Activated CD4-positive, CD25-positive, alpha-beta regulatory T cell treated with anti-CD3 and anti-CD28 coated beads, Interleukin-2, amount 50 U/mL, for 72 hours (primary cell): ENCODE measurements around the gene SDK1.

Experiments used
- DNase-seq: peaks from one replicate; pipeline ENCODE4 v3.0.0; 2021

The SDK1 gene

DNA sequence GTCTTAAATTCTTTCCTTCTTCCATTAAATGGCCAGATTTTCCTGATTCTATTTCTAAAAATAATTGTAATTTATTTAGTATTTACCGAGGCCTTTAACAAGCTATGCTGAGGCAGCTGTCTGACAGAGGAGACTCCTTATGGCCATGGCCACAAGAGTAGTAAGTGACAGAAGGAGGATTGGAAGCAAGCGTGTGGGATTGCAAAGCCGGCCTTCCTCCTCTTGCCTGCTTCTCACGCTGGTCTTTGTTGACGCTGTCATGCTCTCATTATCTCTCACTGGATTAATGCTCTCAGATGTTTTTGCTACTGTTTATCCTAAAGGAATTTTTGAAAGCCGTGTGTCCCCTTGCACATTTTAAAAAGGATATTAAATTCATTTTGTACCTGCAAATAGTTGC lies 546.3 kb downstream of the SDK1 start:
- no peak for DNase-seq

DNA sequence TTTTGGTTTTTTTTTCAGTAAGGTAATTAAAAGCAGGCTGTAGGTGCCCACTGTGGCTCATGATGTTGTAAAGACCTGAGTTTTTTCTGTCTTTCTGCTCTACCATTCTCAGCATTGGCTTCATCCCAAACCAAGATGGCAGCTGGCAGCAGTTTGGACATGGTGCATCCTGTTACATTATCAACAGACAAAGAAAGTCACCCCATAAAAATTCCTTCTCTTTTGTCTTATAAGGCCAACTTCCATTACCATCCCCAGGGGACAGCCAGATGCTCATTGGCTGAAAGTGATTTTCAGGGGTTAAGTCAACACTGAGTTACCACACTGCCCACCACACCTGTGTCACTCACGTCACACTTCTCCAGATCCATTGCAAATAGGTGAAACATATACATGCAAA lies 558.4 kb downstream of the SDK1 start:
- DNase-seq = no peak

DNA sequence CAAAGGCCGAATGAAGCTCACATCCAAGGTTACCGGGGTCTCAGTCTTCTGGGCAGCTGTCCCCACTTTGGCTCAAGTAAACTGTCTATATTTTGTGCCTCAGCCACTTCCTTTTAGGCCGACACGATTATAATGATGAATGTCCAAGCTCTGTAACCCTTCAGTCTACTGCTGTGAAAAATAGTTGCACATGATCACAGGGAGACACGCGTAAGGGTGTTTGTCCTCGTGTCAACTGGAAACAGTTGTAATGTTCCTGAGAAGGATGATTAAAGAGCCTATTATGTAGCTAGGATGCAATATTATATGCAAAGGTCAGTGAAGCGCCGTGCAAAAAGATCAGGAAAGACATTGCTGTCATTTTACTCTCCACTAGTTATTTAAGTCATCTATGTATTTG lies 559.9 kb downstream of the SDK1 start:
- DNase-seq = no peak

DNA sequence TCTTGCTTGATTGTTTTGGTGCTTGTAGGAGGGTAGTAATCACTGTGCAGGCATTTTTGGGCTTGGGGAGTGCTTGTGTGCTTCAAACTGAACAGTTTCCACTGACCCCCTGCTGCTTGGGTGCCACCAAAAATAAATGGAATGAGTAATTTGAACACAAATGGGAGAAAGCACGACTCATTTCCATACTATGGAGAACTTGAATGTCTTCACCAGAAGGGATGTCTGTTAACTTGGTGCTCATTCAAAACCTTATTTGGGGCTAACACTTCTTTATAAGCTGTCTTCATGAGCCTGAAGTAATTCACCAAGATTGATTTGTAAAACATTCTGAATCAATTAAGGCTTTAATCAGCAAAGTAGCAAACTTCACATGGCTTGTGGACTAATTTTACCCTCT lies 560.3 kb downstream of the SDK1 start:
- DNase-seq = no peak

DNA sequence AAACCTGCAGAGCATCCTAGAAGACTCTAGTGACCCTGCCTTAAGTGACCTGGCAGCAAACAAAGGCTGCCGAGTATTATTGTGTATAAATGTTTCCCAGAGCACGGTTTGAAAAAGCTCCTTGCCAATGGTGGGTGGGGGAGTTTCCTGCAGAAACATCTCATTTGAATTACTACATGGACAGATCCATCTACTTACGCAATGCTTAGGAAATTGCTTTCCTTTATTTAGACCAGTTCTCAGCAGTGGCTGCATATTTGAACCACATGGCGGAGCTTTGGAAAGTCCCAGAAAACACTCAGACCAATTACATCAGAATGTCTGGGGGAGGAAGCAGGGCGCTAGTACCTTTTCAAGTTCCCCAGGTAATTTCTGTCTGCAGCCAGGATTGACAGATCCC lies 560.9 kb downstream of the SDK1 start:
- DNase-seq = no peak

DNA sequence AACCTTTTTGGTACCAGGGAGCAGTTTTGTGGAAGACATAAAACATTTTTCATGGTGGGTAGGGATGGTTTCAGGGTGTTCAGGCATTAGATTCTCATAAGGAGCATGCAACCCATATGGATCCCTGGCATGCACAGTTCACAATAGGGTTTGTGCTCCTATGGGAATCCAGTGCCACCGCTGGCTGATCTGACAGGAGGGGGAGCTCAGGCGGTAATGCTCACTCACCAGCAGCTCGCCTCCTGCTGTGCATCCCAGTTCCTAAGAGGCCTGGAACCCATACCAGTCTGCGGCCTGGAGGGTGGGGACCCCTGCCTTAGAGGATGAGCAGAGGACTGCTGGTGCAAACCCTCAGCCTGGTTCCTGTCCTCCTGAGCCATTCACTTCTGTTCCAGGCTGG lies 561.7 kb downstream of the SDK1 start:
- DNase-seq = no peak

DNA sequence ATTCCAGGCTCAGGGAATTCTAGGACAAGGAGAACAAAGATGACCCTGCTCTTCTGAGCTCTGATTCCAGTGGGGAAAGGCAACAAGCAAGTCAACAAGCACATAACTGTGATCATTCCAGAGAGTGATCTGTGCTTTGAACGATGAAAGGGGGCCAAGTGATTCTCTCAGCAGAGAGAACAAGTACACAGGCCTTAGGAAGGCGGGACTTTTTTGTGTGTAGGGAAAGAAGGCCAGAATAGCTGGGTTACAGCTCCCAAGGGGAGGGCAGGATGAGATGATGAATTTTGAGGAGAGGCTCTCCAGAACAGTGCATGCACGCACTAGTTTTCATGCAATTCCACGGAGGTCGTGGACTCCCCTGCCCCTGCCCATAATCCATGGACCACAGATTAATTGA lies 565.2 kb downstream of the SDK1 start:
- no peak for DNase-seq

DNA sequence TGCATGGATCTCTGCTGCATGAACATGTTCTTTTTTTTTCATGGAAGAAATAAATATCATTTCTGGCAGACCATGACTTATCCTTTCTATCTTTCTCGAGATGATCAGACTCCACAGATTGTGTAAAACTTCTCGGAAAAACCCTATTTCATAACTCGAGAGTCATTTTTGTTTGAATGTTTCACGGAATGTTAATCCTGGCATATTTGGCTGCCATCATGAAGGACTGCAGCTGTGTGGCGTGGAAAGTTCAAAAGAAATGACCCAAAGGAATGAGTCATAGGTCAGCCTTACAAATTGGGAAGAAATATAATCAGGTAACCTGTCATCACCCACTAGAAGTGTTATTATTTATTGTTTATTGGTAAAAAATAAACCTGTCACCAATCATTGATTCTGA lies 566.8 kb downstream of the SDK1 start:
- no peak for DNase-seq

DNA sequence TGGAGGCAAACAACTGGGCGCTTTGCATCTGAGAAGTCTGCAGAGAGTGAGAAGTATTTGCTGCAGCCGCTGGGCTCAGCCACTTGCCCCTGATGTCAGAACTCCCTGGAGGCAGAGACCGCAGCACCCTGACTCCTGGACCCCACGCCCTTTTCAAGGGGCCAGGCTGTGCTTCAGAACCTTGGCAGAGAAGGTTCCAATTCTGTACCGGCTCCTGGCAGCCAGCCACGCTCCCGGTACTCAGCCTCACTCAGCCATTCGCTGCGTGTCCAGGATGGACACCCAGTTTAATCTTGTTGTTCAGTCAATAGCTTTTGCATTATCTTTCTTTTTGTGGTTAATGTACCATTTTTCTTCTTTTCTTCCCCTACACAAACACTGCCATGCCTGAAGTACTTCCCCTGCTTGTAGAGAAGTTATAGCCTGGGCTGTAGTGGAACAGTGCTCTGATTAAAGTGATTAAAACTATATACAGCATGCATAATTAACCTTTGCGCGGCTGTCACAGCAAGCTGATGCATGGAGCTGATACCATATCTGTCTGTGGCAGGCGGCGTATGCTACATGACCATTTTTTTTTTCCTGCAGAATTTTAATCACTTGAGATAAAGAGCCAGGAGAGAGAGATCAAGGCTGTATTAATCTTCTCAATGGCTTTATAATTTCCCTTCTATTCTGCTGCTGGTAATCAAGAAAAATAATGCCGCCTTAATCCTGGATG lies 578.5 kb downstream of the SDK1 start:
- DNase-seq = no peak

DNA sequence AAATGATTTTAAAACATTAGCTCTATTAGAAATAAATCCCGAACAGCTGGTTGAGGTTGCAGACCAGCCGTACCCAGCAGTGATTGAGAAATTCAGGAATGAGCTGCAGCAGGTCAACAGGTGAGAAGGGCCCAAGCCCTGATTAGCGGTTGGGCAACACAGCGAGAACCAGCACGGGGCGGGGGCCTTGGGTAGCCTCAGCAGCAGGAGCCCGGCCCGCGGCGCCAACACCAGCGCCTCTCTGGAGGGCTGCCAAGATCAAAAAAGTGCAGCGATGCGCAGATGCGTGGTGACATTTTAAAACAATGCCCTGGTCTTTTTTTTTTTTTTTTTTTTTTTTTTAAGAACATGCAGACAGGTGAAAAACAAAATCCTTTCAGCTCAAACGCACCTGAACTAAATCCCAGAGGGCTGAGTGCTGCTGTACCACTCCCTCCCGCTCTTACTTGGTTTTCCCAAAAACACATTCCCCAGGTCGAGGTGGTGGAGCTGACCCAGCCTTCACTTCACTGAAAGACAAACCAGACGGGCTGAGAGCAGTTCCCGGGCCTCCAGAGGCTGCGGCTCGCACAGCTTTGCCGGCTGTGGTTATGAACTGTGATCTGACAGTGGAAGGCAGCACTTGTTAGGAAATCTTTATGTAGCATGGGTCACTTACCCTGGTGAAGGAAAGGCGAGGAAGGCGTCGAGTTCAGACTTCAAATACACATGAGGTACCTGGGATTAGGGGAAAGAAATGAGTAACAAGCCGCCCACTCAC lies 579.4 kb downstream of the SDK1 start:
- no peak for DNase-seq

DNA sequence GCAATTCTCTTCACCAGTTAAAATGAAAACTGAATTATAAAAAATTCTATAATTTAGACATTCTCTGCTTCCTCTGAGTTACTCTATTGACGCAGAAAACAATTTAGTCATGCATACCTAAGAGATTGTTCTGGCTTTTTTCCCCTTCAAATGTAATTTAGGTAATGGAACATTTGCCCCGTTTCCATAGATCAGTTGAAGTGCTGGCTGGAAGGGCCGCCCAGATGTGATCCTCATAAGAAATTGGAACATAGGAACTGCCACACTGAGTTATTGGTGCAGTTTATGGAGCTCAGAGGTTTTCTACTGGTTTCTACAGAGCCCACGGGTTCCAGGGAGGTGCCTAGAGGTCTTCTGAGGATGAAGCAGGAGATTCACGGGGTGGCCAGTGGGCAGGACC lies 581.7 kb downstream of the SDK1 start:
- DNase-seq = no peak

DNA sequence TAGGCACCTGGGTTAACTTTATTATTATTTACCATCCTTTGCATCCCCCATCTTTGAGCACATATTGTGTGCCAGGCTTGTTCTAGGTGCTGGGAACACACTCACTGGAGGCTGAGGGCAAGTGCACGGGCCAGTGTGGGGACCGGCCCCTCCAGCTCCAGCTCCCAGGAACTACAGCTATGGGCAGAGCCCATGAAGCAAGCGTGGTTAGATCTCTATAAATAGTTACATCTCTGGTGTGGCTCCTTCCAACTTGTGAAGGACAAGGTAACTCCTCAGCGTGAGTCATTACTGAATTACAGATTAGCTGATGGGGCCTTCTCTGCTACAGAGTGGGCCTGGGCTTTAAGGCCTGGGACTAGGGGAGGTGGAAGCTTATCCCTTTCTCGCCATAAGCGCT lies 583.5 kb downstream of the SDK1 start:
- DNase-seq = no peak

DNA sequence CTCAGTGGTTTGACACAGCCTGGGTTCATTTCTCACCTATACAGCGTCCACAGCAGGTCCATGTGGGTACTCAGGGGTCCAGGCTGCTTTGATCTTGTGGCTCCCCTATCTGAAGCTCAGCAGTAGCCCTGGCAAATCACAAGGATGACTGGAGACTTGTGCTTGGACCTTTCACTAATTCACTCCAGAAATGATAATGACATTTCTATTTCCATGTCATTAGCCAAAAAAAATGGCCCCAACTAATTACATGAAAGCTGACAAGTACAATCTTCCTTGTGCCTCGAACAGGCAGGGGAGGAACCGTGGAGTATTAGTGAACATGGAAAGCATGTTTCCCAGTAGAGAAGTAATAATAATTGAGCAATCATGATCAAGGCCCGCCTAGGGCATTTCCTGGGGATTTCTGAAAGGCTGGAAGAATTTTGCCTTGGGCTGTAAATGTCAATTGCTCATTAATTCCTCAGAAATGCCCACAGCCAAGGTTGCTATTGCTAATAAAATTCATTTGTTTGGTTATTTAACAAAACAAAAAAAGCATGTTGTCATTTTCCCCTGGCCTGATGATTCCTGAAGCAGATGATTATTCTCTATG lies 586.1 kb downstream of the SDK1 start:
- no peak for DNase-seq

DNA sequence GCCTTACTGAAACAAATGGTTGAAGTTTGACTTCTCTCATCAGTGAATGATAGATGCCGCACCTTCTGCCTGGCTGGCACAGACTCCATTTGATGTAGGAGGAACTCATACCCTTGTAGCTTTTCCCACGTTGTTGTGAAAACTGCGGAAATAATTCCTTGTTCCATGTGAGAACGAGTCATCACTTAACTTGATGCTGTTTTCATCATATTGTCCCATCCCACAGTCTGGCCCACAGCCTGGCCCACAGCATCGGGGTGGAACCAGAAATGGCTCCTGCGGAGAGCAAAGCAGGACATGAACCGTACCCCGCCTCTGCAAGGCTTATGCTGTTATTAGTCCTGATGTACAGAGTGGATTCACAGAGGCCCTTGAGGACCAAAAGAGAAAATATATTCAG lies 587.0 kb downstream of the SDK1 start:
- DNase-seq = no peak

DNA sequence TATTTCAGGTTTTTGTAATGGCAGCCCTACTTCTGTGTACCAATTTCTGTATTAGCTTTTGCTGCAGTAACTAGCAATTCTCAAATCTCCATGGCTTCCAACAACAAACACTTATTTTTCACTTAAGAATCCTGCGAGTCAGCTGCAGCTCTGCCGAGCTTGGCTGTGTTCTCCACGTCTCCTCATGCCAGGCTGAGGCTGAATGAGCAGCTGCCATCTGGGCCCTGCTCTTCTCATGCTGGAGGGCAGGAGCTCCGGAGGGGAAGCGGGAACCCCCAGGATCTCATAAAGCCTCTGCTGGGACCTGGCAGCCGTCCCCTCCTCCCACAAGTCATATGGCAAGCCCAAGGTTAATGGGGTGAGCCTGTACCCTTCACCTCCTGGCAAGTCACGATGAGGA lies 591.1 kb downstream of the SDK1 start:
- DNase-seq = no peak

DNA sequence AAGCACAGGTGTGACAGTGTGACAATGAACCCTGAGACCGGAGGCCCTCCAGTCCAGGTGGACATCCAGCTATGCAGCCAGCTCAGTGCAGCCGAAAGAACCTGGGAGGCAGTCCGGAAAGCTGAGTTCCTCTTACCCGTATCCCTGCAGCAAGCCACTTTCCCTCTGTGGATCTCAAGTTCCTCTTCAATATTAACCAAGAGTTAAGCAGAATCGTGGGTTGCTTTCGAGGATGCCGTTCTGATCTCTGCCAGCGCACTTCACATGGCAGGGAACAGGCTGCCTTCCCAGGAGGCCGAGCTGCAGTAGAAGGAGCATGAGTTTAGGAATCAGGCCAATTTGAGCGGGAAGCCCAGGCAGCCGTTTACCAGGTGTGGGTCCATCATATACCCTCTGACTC lies 591.6 kb downstream of the SDK1 start:
- no peak for DNase-seq

DNA sequence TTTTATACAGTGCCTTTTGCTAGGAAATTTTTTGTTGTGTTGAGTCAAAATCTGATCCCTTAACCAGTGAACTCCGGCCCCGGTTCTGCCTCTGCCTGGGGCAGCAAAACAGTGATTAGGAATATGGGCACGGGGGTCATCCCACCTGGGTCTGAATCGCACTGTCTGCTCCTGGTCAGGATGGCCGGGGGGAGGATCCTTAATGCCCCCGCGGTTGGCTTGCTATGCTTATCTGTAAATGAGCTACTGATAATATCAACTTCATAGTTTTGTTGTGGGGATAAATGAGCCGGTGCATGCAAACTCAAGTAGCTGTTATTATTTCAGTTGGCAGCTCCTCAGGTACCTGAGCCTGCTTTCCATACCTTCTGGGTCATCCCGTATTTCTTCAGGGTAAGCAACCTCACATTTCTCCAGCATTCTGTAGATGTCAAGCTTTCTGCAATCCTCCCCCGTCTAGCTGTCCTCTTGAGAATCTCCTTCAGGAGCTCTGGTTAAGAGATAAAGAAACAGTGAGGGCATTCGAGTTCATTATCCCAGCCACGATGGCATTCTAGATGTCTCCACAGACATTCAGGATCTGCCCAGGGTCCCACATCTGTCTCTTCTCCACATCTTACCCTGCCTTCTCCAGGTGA lies 592.2 kb downstream of the SDK1 start:
- no peak for DNase-seq

DNA sequence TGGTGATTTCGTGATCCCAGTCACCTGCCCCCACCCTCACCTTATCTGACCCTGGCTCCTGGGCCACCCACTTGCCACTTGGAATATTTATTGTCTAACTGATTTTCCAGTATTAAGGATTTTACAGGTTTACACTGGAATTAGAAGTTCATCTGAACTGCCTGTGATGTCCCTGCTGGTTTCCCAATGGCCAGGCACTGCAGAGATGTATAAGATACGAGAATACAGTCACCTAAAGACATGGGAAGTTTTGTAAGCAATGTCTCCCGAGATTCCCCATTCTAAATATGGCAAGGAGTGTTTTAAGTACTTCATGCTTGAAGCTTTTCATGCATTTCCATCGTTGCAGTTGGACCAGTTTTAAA lies 592.7 kb downstream of the SDK1 start:
- DNase-seq = no peak

DNA sequence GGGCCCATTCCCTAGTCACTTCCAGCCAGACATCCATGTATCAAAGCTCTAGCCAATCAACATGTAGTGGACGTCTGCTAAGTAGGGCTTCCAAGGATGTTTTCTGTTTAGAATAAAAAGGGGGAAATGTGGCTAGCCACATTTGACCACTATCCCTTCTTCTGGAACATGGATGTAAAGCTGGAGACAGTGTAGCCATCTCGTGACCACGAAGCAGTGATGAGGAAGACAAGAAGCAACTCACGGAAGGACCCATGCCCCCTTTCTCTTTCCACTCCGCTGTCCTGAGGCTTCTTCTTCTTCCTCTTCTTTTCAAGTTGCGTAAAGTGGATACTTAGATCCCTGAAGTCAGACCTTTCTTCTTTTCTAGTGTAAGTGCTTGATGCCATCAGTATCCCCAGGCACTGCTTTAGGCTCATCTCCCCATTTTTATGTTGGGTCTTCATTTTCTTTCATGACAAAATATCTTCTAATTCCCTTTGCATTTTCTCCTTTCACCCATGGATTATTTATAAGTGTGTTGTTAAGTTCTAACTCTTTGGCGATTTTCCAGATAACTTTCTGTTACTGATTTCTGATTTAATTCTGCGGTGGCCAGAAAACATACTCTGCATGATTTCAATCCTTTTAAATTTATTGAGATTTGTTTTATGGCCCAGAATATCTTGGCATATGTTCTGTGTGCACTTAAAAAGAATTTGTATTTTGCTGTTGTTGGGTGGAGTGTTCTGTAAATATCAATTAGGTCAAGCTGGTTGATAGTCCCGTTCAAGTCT lies 594.5 kb downstream of the SDK1 start:
- no peak for DNase-seq

DNA sequence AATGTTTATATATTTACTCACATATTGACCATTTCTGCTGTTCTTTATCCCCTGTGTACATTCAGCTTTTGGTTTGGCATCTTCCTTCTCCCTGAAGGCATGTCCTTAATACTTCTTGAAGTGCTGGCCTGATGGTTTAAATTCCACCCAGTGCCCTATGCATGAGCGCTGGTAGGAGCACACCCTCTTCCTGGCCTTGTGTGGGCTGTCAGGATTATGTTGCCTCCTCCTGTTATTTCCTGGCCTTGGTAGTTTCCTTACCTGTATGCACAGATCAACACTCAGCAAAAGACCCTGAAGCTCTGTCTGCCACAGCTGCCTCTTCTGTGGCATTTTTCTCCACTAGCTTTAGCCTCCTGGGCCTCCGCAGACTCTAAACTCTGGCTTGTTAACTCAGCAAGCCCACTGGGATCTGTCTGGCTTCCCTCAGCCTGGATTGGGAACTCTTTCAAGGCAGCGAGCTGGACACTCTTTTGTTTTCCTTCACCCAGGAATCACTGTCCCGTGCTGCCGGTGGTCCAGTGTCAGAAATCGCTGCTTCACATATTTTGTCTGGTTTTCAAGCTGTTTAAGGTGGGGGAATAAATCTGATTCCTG lies 595.2 kb downstream of the SDK1 start:
- DNase-seq = no peak

DNA sequence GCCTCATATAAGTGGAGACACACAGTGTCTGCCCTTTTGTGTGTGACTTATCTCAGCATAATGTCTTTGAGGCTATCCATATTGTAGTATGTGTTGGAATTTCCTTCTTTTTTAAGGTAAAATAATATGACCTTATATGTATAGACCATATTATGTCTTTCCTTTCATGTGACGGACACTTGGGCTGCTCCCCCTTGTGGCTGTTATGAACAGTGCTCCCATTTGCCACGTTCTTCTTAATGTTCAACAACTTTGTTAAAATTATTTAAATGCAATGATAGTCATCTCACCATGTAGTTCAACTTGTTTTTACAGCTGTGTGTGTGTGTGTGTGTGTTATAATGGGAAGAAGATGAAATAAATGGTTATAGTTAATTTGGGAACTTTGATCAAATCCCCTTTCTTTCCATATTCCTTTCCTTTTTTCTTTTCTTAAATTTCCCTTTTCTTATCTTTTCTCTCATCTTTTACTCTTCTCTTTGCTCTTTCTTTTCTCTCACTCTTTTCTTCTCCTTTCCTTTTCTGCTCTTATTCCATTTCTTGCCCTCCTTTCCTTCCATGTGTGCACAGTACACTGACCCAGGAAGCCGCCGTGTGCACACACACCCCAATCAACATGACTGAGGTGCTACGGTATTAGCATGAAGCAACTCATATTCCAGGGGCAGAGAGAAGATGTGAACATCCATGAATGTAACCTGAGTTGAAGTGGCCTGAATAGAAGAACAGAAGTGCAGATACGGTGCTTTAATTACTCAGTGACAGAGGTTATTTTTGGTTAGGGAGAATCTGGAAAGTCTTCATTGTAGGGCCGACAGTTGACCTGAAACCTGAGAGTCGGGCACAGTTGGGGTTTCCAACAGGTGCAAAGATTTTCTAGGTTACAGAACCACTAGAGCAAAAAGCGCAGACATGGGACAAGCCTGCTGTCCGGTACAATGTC lies 596.6 kb downstream of the SDK1 start:
- DNase-seq = peak; percentile 40

DNA sequence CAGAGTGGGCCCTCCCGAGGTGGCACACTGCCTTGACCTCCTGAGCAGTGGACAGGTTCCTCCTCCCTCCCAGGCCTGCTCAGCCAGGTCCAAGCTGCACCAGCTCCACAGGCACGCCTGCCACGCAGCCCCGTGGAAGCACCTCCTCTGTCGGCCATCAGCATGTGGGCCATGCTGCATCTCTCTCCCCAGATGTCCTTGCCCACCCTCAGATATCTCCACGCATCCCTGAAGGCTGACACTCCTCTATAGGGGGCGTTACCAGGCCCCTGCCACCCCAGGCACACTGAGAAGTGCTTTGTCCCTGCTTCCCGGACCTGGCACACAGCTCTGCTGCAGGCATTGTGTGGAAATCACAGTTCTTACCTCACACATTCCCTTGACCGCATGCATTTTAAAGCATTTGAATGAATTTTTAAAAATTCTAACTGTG lies 598.5 kb downstream of the SDK1 start:
- DNase-seq = no peak
